Activated T-helper 17 cell treated with anti-CD3 and anti-CD28 coated beads, Interleukin-2, amount 50 U/mL, for 72 hours (primary cell): ENCODE data around the gene USP2. TPM values are rescaled to one million over a fixed set of nuclear protein-coding genes. Genes with fewer than 3 reads are reported as not detected.

Experiments
- ATAC-seq: fragments of 150-1000 bp; cut with Tn5 transposase; replicated peaks from 2 replicates; pipeline ENCODE4 v1.10.0; 2021; ENCODE audit warnings: mild to moderate bottlenecking, moderate library complexity
- H3K27ac Mint-ChIP-seq: one replicate; pipeline ENCODE4 v1.8.0; 2022; ENCODE audit warnings: mixed read lengths
- H3K27me3 Mint-ChIP-seq: one replicate; pipeline ENCODE4 v1.8.0; 2022; ENCODE audit warnings: mixed read lengths
- H3K36me3 Mint-ChIP-seq: one replicate; pipeline ENCODE4 v1.8.0; 2022; ENCODE audit warnings: low read depth, mild to moderate bottlenecking, mixed read lengths
- H3K4me1 Mint-ChIP-seq: one replicate; pipeline ENCODE4 v1.8.0; 2022; ENCODE audit warnings: mixed read lengths
- H3K4me3 Mint-ChIP-seq: one replicate; pipeline ENCODE4 v1.8.0; 2022; ENCODE audit warnings: mild to moderate bottlenecking, mixed read lengths
- H3K9me3 Mint-ChIP-seq: one replicate; pipeline ENCODE4 v1.8.0; 2022; ENCODE audit warnings: mixed read lengths
- total RNA-seq, 2 donors: library from RNA; stranded (reverse); gene quantifications; one replicate each; pipeline ENCODE4 v1.2.3, GENCODE V29; 2022

USP2 gene
- total RNA-seq, 2 donors from 2014 or later = 0.52 to 1.3 TPM

- Mint-ChIP-seq H3K27ac (no peak overlapping the region), H3K4me3 (no peak overlapping the region), H3K4me1 (no peaks in the 10 kb centered on the region), H3K27me3 (peaks cover 6% of the 10 kb centered on the region), H3K9me3 (no peaks in the 10 kb centered on the region), H3K36me3 (no peaks in the 10 kb centered on the region)
- ATAC-seq = no peak
Measured at GRCh38 chr11:119376197-119376847, 5.2 kb downstream of the USP2 start.

GRCh38 chr11:119375337-119376196 is 5.9 kb downstream of the USP2 start:
- peaks cover 6% of the 10 kb centered on the region for H3K27me3 Mint-ChIP-seq
- H3K4me3 Mint-ChIP-seq = no peak overlapping the region
- no peaks in the 10 kb centered on the region for H3K36me3 Mint-ChIP-seq
- no peaks in the 10 kb centered on the region for H3K4me1 Mint-ChIP-seq
- ATAC-seq = no peak
- H3K27ac Mint-ChIP-seq = no peak overlapping the region
- no peaks in the 10 kb centered on the region for H3K9me3 Mint-ChIP-seq

- Mint-ChIP-seq H3K4me1 (no peaks in the 10 kb centered on the region), H3K9me3 (no peaks in the 10 kb centered on the region), H3K4me3 (no peak overlapping the region), H3K27me3 (peaks cover 6% of the 10 kb centered on the region), H3K27ac (no peak overlapping the region), H3K36me3 (no peaks in the 10 kb centered on the region)
- no peak for ATAC-seq
Measured at GRCh38 chr11:119374632-119375336, 6.7 kb downstream of the USP2 start.

GRCh38 chr11:119373921-119374631 is 7.4 kb downstream of the USP2 start:
- Mint-ChIP-seq H3K36me3 (no peaks in the 10 kb centered on the region), H3K4me1 (no peaks in the 10 kb centered on the region), H3K9me3 (no peaks in the 10 kb centered on the region), H3K4me3 (no peak overlapping the region), H3K27ac (no peak overlapping the region), H3K27me3 (peaks cover 6% of the 10 kb centered on the region)
- ATAC-seq = peak; percentile 43

GRCh38 chr11:119373059-119373920 is 8.2 kb downstream of the USP2 start:
- no peaks in the 10 kb centered on the region for H3K9me3 Mint-ChIP-seq
- ATAC-seq = no peak
- H3K4me1 Mint-ChIP-seq = no peaks in the 10 kb centered on the region
- no peaks in the 10 kb centered on the region for H3K36me3 Mint-ChIP-seq
- H3K27ac Mint-ChIP-seq = no peak overlapping the region
- H3K4me3 Mint-ChIP-seq = no peak overlapping the region
- peaks cover 6% of the 10 kb centered on the region for H3K27me3 Mint-ChIP-seq

- Mint-ChIP-seq H3K9me3 (no peaks in the 10 kb centered on the region), H3K27me3 (peaks cover 9% of the 10 kb centered on the region), H3K4me3 (no peak overlapping the region), H3K36me3 (no peaks in the 10 kb centered on the region), H3K27ac (no peak overlapping the region), H3K4me1 (no peaks in the 10 kb centered on the region)
- no peak for ATAC-seq
Measured at GRCh38 chr11:119372260-119373058, 9.0 kb downstream of the USP2 start.

GRCh38 chr11:119371778-119372182 is 9.7 kb downstream of the USP2 start:
- H3K36me3 Mint-ChIP-seq = no peaks in the 10 kb centered on the region
- H3K27ac Mint-ChIP-seq = no peak overlapping the region
- H3K27me3 Mint-ChIP-seq = peaks cover 14% of the 10 kb centered on the region
- ATAC-seq = no peak
- no peak overlapping the region for H3K4me3 Mint-ChIP-seq
- no peaks in the 10 kb centered on the region for H3K4me1 Mint-ChIP-seq
- no peaks in the 10 kb centered on the region for H3K9me3 Mint-ChIP-seq

GRCh38 chr11:119371067-119371601 is 10.4 kb downstream of the USP2 start:
- H3K27me3 Mint-ChIP-seq = peaks cover 21% of the 10 kb centered on the region
- no peaks in the 10 kb centered on the region for H3K36me3 Mint-ChIP-seq
- ATAC-seq = no peak
- H3K4me1 Mint-ChIP-seq = no peaks in the 10 kb centered on the region
- no peak overlapping the region for H3K4me3 Mint-ChIP-seq
- no peaks in the 10 kb centered on the region for H3K9me3 Mint-ChIP-seq
- no peak overlapping the region for H3K27ac Mint-ChIP-seq

GRCh38 chr11:119370486-119371046 is 10.9 kb downstream of the USP2 start:
- ATAC-seq = peak; percentile 75
- H3K4me1 Mint-ChIP-seq = no peaks in the 10 kb centered on the region
- no peak overlapping the region for H3K27ac Mint-ChIP-seq
- H3K36me3 Mint-ChIP-seq = no peaks in the 10 kb centered on the region
- no peaks in the 10 kb centered on the region for H3K9me3 Mint-ChIP-seq
- H3K4me3 Mint-ChIP-seq = no peak overlapping the region
- peaks cover 23% of the 10 kb centered on the region for H3K27me3 Mint-ChIP-seq

- Mint-ChIP-seq H3K27me3 (peaks cover 34% of the 10 kb centered on the region), H3K4me3 (no peak overlapping the region), H3K27ac (no peak overlapping the region), H3K36me3 (no peaks in the 10 kb centered on the region), H3K9me3 (peaks cover 3% of the 10 kb centered on the region), H3K4me1 (peaks cover 4% of the 10 kb centered on the region)
- no peak for ATAC-seq
Measured at GRCh38 chr11:119369132-119369925, 12.2 kb downstream of the USP2 start.

GRCh38 chr11:119368121-119369034 is 13.1 kb downstream of the USP2 start:
- peaks cover 34% of the 10 kb centered on the region for H3K27me3 Mint-ChIP-seq
- no peak overlapping the region for H3K4me3 Mint-ChIP-seq
- ATAC-seq = no peak
- peaks cover 4% of the 10 kb centered on the region for H3K4me1 Mint-ChIP-seq
- H3K27ac Mint-ChIP-seq = no peak overlapping the region
- no peaks in the 10 kb centered on the region for H3K36me3 Mint-ChIP-seq
- peaks cover 3% of the 10 kb centered on the region for H3K9me3 Mint-ChIP-seq
